SH-SY5Y (cell line): ENCODE data around the gene CYB561D2.

Experiments
- GATA2 ChIP-seq: IDR thresholded peaks from 2 replicates; pipeline ENCODE4 v1.6.1; 2011; ENCODE audit warnings: mild to moderate bottlenecking, low read depth, low read length
- GATA3 ChIP-seq: IDR thresholded peaks from 2 replicates; pipeline ENCODE4 v1.6.1; 2011; ENCODE audit warnings: low read depth, mild to moderate bottlenecking, low read length, moderate library complexity

DNA sequence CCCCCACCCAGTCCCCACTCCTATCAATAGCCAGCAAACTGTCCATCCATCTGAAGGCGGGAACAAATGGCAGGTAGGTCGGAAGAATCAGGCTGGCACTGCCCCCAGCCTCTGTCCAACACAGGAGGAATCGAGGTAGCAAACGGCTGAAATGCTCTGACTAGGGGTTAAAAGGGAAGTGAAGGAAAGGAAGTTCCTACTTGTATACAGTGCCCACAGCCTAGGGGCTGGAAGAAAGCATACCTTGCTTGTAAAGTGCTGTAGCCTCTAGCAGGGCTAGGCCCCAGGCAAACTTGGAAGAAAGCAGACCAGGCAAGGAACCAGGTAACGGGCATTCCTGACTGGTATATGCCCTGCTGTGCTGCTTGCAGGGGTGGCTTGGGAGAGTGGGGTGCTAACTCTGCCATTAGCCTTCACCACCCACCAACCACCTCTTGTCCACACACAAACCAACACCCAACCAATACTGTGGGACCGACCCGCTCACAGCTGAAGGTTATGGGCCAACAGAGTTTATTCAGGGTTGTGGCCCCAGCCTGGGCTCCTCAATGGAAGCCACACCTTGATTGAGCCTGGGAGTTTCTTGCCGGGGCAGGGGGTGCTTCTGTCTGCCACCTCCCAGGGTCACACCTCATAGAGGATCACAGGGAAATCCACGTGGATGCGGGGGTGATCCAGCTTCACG lies 25.0 kb upstream of the CYB561D2 start:
- TF ChIP-seq GATA2 (no peak), GATA3 (no peak)
